RWPE2 (cell line): ENCODE data around the gene CBS.
"Not testable (repeated sequence)": the region's sequence is repeated elsewhere in the genome, so short reads cannot be mapped to it uniquely, and the experiment has no call there.

Source experiments
- ATAC-seq: fragments of 200-7000 bp; cut with Tn5 transposase; 3 replicates; pipeline ENCODE4 v1.9.1; 2021; ENCODE audit warnings: low read depth
- DNase-seq: peaks from one replicate; pipeline ENCODE4 v3.0.0-alpha.2; 2020; ENCODE audit warnings: low spot score
- H3K27ac ChIP-seq: fragments of 450-650 bp; 2 replicates; pipeline ENCODE4 v1.5.1; 2017; ENCODE audit warnings: mild to moderate bottlenecking; ENCODE audit not compliant: poor library complexity, severe bottlenecking
- H3K27me3 ChIP-seq: fragments of 250-450 bp; sonication (Bioruptor Pico); 2 replicates; pipeline ENCODE4 v1.5.1; 2021; ENCODE audit warnings: mild to moderate bottlenecking, moderate library complexity; ENCODE audit not compliant: insufficient read depth, poor library complexity, severe bottlenecking
- H3K36me3 ChIP-seq: fragments of 250-450 bp; sonication (Bioruptor Pico); 2 replicates; pipeline ENCODE4 v1.5.1; 2020; ENCODE audit warnings: low read depth, mild to moderate bottlenecking, moderate library complexity
- H3K4me1 ChIP-seq: fragments of 250-450 bp; sonication (Bioruptor Pico); 2 replicates; pipeline ENCODE4 v1.5.1; 2021; ENCODE audit warnings: mild to moderate bottlenecking, moderate library complexity; ENCODE audit not compliant: insufficient read depth, poor library complexity, severe bottlenecking
- H3K4me3 ChIP-seq: fragments of 250-450 bp; sonication (Bioruptor Pico); 2 replicates; pipeline ENCODE4 v1.5.1; 2021; ENCODE audit warnings: mild to moderate bottlenecking, moderate library complexity; ENCODE audit not compliant: severe bottlenecking
- H3K9me3 ChIP-seq: fragments of 250-450 bp; sonication (Bioruptor Pico); 2 replicates; pipeline ENCODE4 v1.5.1; 2021; ENCODE audit warnings: mild to moderate bottlenecking, moderate library complexity; ENCODE audit not compliant: severe bottlenecking

CBS gene

GRCh38 chr21:43075170-43076022 is at the start of gene CBS:
Gene CBS, minus strand, starts transcription at chr21:43075835. Its CDS starts 3,642 bp downstream, at chr21:43072193.
- peak; percentile 61 for ATAC-seq
- H3K36me3 ChIP-seq, H3K4me1 ChIP-seq, H3K9me3 ChIP-seq, H3K27ac ChIP-seq, DNase-seq, H3K27me3 ChIP-seq, H3K4me3 ChIP-seq: not testable (repeated sequence)

- H3K4me3 ChIP-seq, H3K36me3 ChIP-seq, H3K27me3 ChIP-seq, H3K9me3 ChIP-seq, H3K27ac ChIP-seq, DNase-seq, ATAC-seq, H3K4me1 ChIP-seq: not testable (repeated sequence)
Measured at GRCh38 chr21:43115956-43116355, 40.3 kb upstream of the CBS start.

- H3K36me3 ChIP-seq, H3K4me3 ChIP-seq, ATAC-seq, DNase-seq, H3K4me1 ChIP-seq, H3K27ac ChIP-seq, H3K27me3 ChIP-seq, H3K9me3 ChIP-seq: not testable (repeated sequence)
Measured at GRCh38 chr21:43114483-43114882, 38.8 kb upstream of the CBS start.

- not testable (repeated sequence) for ATAC-seq, H3K4me1 ChIP-seq, H3K27me3 ChIP-seq, DNase-seq, H3K4me3 ChIP-seq, H3K9me3 ChIP-seq, H3K36me3 ChIP-seq, H3K27ac ChIP-seq
Measured at GRCh38 chr21:43109006-43109405, 33.4 kb upstream of the CBS start.

GRCh38 chr21:43108177-43108576 is 32.5 kb upstream of the CBS start:
- peak; percentile 17; the same call in 1 of the 3 replicates for ATAC-seq
- H3K36me3 ChIP-seq, H3K27ac ChIP-seq, H3K4me3 ChIP-seq, DNase-seq, H3K4me1 ChIP-seq, H3K27me3 ChIP-seq, H3K9me3 ChIP-seq: not testable (repeated sequence)

GRCh38 chr21:43107794-43108137 is 32.1 kb upstream of the CBS start:
- DNase-seq = not testable (repeated sequence)
- peak; percentile 23; the same call in 1 of the 3 replicates for ATAC-seq

GRCh38 chr21:43106965-43107793 is 31.5 kb upstream of the CBS start, which contains the start of gene U2AF1:
Gene U2AF1, minus strand, starts transcription at chr21:43107570. Its CDS starts 76 bp downstream, at chr21:43107494.
- H3K4me3 ChIP-seq = peak within 1 kb of the TSS; percentile 55
- DNase-seq = peak; percentile 58

More at GRCh38 chr21:43107794-43108137, 32.1 kb upstream of the CBS start:
- not testable (repeated sequence) for H3K27me3 ChIP-seq, H3K36me3 ChIP-seq, H3K9me3 ChIP-seq, H3K27ac ChIP-seq, H3K4me3 ChIP-seq, H3K4me1 ChIP-seq

GRCh38 chr21:43104642-43105041 is 29.0 kb upstream of the CBS start:
- H3K4me1 ChIP-seq, DNase-seq, H3K9me3 ChIP-seq, H3K27ac ChIP-seq, ATAC-seq, H3K36me3 ChIP-seq, H3K27me3 ChIP-seq, H3K4me3 ChIP-seq: not testable (repeated sequence)

More at GRCh38 chr21:43106965-43107793, 31.5 kb upstream of the CBS start, which contains the start of gene U2AF1:
- H3K4me1 ChIP-seq, H3K27me3 ChIP-seq, H3K36me3 ChIP-seq, H3K9me3 ChIP-seq, H3K27ac ChIP-seq: not testable (repeated sequence)
- peak; percentile 96 for ATAC-seq

- not testable (repeated sequence) for H3K9me3 ChIP-seq, H3K4me1 ChIP-seq, H3K27ac ChIP-seq, DNase-seq, H3K27me3 ChIP-seq, H3K4me3 ChIP-seq, H3K36me3 ChIP-seq, ATAC-seq
Measured at GRCh38 chr21:43102281-43102680, 26.6 kb upstream of the CBS start.

- H3K4me1 ChIP-seq, H3K4me3 ChIP-seq, H3K9me3 ChIP-seq, H3K36me3 ChIP-seq, DNase-seq, H3K27ac ChIP-seq, H3K27me3 ChIP-seq, ATAC-seq: not testable (repeated sequence)
Measured at GRCh38 chr21:43101676-43102075, 26.0 kb upstream of the CBS start.

- not testable (repeated sequence) for H3K9me3 ChIP-seq, H3K27ac ChIP-seq, DNase-seq, H3K36me3 ChIP-seq, ATAC-seq, H3K27me3 ChIP-seq, H3K4me1 ChIP-seq, H3K4me3 ChIP-seq
Measured at GRCh38 chr21:43101000-43101399, 25.4 kb upstream of the CBS start.
